ENCODE data around the gene FBXO2. TPM values are rescaled to one million over a fixed set of nuclear protein-coding genes. Genes with fewer than 3 reads are reported as not detected.
"Not testable (repeated sequence)": the region's sequence is repeated elsewhere in the genome, so short reads cannot be mapped to it uniquely, and the experiment has no call there.

FBXO2 gene
- total and polyA plus RNA-seq, 8 donors: 25.3 to 75.6 (median 43.7) TPM

DNA sequence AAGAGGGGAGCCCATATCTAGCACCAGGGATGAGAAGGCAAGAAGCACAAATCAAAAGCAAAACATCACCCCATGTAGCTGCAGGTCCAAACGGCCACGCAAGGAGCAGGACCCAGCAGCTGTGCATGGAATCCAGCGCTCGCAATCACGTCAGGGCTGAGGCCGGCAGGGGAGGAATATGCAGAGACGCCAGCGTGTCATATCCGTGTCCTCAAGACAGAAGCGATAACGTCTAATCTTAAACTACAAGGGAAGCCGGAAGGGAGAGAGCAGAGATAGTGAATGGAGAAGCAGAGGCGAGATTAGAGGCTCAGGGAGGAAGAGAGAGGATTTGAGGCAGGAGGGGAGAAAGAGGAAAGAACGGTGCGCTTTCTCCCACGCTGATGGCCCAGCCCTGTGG is 39.1 kb downstream of the FBXO2 start:
- no peak for FAIRE-seq
- intact Hi-C loops (cut with DNase I): no loop called here

DNA sequence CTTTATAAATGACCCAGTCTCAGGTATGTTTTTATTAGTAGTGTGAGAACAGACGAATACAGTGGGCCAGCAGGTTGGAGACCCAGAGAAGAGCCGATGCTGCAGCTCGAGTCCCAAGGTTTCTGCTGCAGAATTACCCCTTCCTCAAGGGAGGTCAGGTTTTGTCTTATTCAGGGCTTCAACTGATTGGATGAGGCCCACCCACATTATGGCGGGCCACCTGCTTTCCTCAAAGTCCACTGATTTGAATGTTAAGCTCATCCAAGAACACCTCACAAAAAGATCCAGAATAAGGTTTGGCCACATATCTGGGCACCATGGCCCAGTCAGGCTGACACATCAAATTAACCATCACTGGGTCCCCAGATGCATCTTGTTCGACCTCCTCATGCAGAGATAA is 40.9 kb downstream of the FBXO2 start:
- TF ChIP-seq CTCF (IDR thresholded peaks at IDR 0.05): no peak
- ATAC-seq (no peak), DNase-seq (no peak), FAIRE-seq (no peak)
- Histone ChIP-seq H3K9me3 (no peaks in the 10 kb centered on the region), H3K36me3 (no peaks in the 10 kb centered on the region), H3K27ac (no peak overlapping the region), H3K4me1 (no peaks in the 10 kb centered on the region), H3K4me3 (no peak overlapping the region), H3K27me3 (no peaks in the 10 kb centered on the region)
- intact Hi-C loops (cut with DNase I): no loop called here
- 64 to 67% methylated on average over 5 of the region's 5 CpGs for WGBS, 2 donors

More for the DNA sequence above, 39.1 kb downstream of the FBXO2 start:
- ATAC-seq (no peak), DNase-seq (no peak)
- H3K4me3 ChIP-seq: no peak overlapping the region
- H3K27me3 ChIP-seq: no peaks in the 10 kb centered on the region
- H3K36me3 ChIP-seq: no peaks in the 10 kb centered on the region
- H3K9me3 ChIP-seq: no peaks in the 10 kb centered on the region
- no peak overlapping the region for H3K27ac ChIP-seq
- no peaks in the 10 kb centered on the region for H3K4me1 ChIP-seq
- WGBS, 2 donors: 45 to 54% methylated on average over 16 of the region's 16 CpGs
- no peak for TF ChIP-seq CTCF (IDR thresholded peaks at IDR 0.05)

GRCh38 chr1:11611638-11612327 is 42.4 kb downstream of the FBXO2 start:
- Histone ChIP-seq H3K27me3 (no peaks in the 10 kb centered on the region), H3K4me3 (no peak overlapping the region), H3K27ac (no peak overlapping the region), H3K36me3 (no peaks in the 10 kb centered on the region), H3K9me3 (no peaks in the 10 kb centered on the region), H3K4me1 (no peaks in the 10 kb centered on the region)
- WGBS, 2 donors: 37 to 42% methylated on average over 7 of the region's 7 CpGs
- ATAC-seq: no peak
- no peak for TF ChIP-seq CTCF (IDR thresholded peaks at IDR 0.05)
- no peak for DNase-seq
- intact Hi-C loops (cut with DNase I): no loop called here
- FAIRE-seq: no peak

- Histone ChIP-seq H3K27ac (no peak overlapping the region), H3K36me3 (no peaks in the 10 kb centered on the region), H3K27me3 (no peaks in the 10 kb centered on the region), H3K9me3 (no peaks in the 10 kb centered on the region), H3K4me3 (no peak overlapping the region), H3K4me1 (no peaks in the 10 kb centered on the region)
- 49 to 50% methylated on average over 6 of the region's 6 CpGs for WGBS, 2 donors
- TF ChIP-seq CTCF (IDR thresholded peaks at IDR 0.05): no peak
- ATAC-seq: no peak
- no peak for DNase-seq
- FAIRE-seq: no peak
- intact Hi-C loops (cut with DNase I): no loop called here
Measured at GRCh38 chr1:11610629-11611180, 43.5 kb downstream of the FBXO2 start.

DNA sequence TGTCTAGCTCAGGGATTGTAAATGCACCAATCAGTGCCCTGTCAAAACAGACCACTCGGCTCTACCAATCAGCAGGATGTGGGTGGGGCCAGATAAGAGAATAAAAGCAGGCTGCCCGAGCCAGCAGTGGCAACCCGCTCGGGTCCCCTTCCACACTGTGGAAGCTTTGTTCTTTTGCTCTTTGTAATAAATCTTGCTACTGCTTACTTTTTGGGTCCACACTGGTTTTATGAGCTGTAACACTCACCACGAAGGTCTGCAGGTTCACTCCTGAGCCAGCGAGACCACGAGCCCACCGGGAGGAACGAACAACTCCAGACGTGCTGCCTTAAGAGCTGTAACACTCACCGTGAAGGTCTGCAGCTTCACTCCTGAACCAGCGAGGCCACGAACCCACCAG is 44.9 kb downstream of the FBXO2 start:
- FAIRE-seq; H3K27ac ChIP-seq; DNase-seq; ATAC-seq; intact Hi-C loops (cut with DNase I); H3K27me3 ChIP-seq; H3K4me1 ChIP-seq; H3K9me3 ChIP-seq; H3K4me3 ChIP-seq; H3K36me3 ChIP-seq: not testable (repeated sequence)
- WGBS, 2 donors: 62 to 66% methylated on average over 10 to 12 of the region's 13 CpGs

GRCh38 chr1:11608596-11609130 is 45.6 kb downstream of the FBXO2 start:
- WGBS, 2 donors: 83 to 88% methylated on average over 24 to 35 of the region's 37 CpGs
- H3K9me3 ChIP-seq; DNase-seq; H3K4me3 ChIP-seq; FAIRE-seq; H3K27me3 ChIP-seq; H3K27ac ChIP-seq; intact Hi-C loops (cut with DNase I); ATAC-seq; H3K4me1 ChIP-seq; H3K36me3 ChIP-seq: not testable (repeated sequence)

Data from pancreas (tissue), 10 donors.